Activated CD8-positive, alpha-beta T cell treated with anti-CD3 and anti-CD28 coated beads for 36 hours (primary cell): ENCODE measurements around the gene RFX2. TPM values are rescaled to one million over a fixed set of nuclear protein-coding genes. Genes with fewer than 3 reads are reported as not detected.

Experiments
- ATAC-seq: fragments of 200-7000 bp; cut with Tn5 transposase; one replicate; pipeline ENCODE4 v1.10.0; 2021; ENCODE audit warnings: mild to moderate bottlenecking, moderate library complexity
- CTCF ChIA-PET: fragments of 350-600 bp; sonication (Branson Sonifier 250); formaldehyde crosslinking; loops from one replicate; lab custom pipeline; 2021; ENCODE audit warnings: antibody characterized with exemption; lab: Charles Lee
- POLR2A ChIA-PET: fragments of 350-600 bp; sonication (Branson Sonifier 250); formaldehyde crosslinking; loops from one replicate; lab custom pipeline; 2021; ENCODE audit warnings: antibody characterized with exemption; lab: Charles Lee
- DNase-seq: peaks from one replicate; pipeline ENCODE4 v3.0.0-alpha.2; 2020
- H3K27ac Mint-ChIP-seq: one replicate; pipeline ENCODE4 v1.8.0; 2021; ENCODE audit warnings: mild to moderate bottlenecking, mixed read lengths
- H3K27me3 Mint-ChIP-seq: one replicate; pipeline ENCODE4 v1.8.0; 2021; ENCODE audit warnings: mixed read lengths
- H3K36me3 Mint-ChIP-seq: one replicate; pipeline ENCODE4 v1.8.0; 2021; ENCODE audit warnings: low read depth, mixed read lengths
- H3K4me1 Mint-ChIP-seq: one replicate; pipeline ENCODE4 v1.8.0; 2021; ENCODE audit warnings: low read depth, mixed read lengths
- H3K4me3 Mint-ChIP-seq: one replicate; pipeline ENCODE4 v1.8.0; 2021; ENCODE audit warnings: mild to moderate bottlenecking, moderate library complexity, mixed read lengths
- H3K9me3 Mint-ChIP-seq: one replicate; pipeline ENCODE4 v1.8.0; 2021; ENCODE audit warnings: mixed read lengths
- CTCF ChIP-seq: fragments of 200-600 bp; IDR thresholded peaks from one replicate; pipeline ENCODE4 v1.8.0; 2022; ENCODE audit warnings: antibody characterized with exemption, mild to moderate bottlenecking
- intact Hi-C: fragments of 100-400 bp; cut with micrococcal nuclease; formaldehyde crosslinking; loops from one replicate; pipeline ENCODE4 v1.10.0; 2022
- total RNA-seq, 2 experiments: library from RNA; stranded (reverse); gene quantifications; one replicate each; pipeline ENCODE4 v1.2.3, GENCODE V29; 2021

RFX2 gene
- total RNA-seq, 2 experiments from 2014 or later: 8.9 to 10.5 TPM

GRCh38 chr19:5948752-5949564, 161.3 kb downstream of the RFX2 start:
- intact Hi-C loops: no loop called here
- DNase-seq (peak; percentile 51), ATAC-seq (peak; percentile 42)
- no peaks in the 10 kb centered on the region for H3K9me3 Mint-ChIP-seq
- no peaks in the 10 kb centered on the region for H3K27me3 Mint-ChIP-seq
- CTCF ChIA-PET: interaction anchor here (1.5 to 10.7 kb wide), 7 partner anchors 13 to 145 kb away, joined by 3 to 108 read pairs (median 11); partner anchors contain the start of gene RANBP3
- H3K27ac Mint-ChIP-seq: peak overlapping the region; percentile 96
- H3K4me3 Mint-ChIP-seq: peak overlapping the region; percentile 31
- POLR2A ChIA-PET: interaction anchor here (0.6 to 2.9 kb wide), 7 partner anchors 11 to 55 kb away, joined by 3 to 9 read pairs (median 5); no protein-coding TSS in a partner anchor
- peaks cover 91% of the 10 kb centered on the region for H3K4me1 Mint-ChIP-seq
- peaks cover 55% of the 10 kb centered on the region for H3K36me3 Mint-ChIP-seq
- TF ChIP-seq CTCF: no peak

- ChIA-PET POLR2A (interaction anchor here (1.0 to 2.9 kb wide), 3 partner anchors 10 to 44 kb away, joined by 3 to 9 read pairs (median 8); partner anchors contain the start of gene NDUFA11), CTCF (interaction anchor here (1.1 to 3.2 kb wide), 3 partner anchors 20 to 75 kb away, joined by 3 to 16 read pairs (median 13); no protein-coding TSS in a partner anchor)
- Mint-ChIP-seq H3K9me3 (no peaks in the 10 kb centered on the region), H3K27ac (peak overlapping the region; percentile 75), H3K4me1 (peaks cover 87% of the 10 kb centered on the region), H3K27me3 (no peaks in the 10 kb centered on the region), H3K4me3 (no peak overlapping the region), H3K36me3 (peaks cover 40% of the 10 kb centered on the region)
- no peak for DNase-seq
- TF ChIP-seq CTCF: no peak
- ATAC-seq: no peak
- intact Hi-C loops: no loop called here
Measured at GRCh38 chr19:5947435-5947834, 162.9 kb downstream of the RFX2 start.

- ATAC-seq (peak; percentile 30), DNase-seq (no peak)
- intact Hi-C loops: no loop called here
- peaks cover 16% of the 10 kb centered on the region for H3K36me3 Mint-ChIP-seq
- H3K9me3 Mint-ChIP-seq: no peaks in the 10 kb centered on the region
- H3K27ac Mint-ChIP-seq: no peak overlapping the region
- H3K27me3 Mint-ChIP-seq: no peaks in the 10 kb centered on the region
- ChIA-PET CTCF (interaction anchor here (0.9 to 2.3 kb wide), 3 partner anchors 25 to 139 kb away, joined by 3 to 9 read pairs (median 9); no protein-coding TSS in a partner anchor), POLR2A (no interaction called here)
- TF ChIP-seq CTCF: no peak
- no peak overlapping the region for H3K4me3 Mint-ChIP-seq
- peaks cover 50% of the 10 kb centered on the region for H3K4me1 Mint-ChIP-seq
Measured at GRCh38 chr19:5943623-5944022, 166.7 kb downstream of the RFX2 start.

Other genes with a start within 250 kb of the RFX2 start
- gene FUT5, start 240.0 kb downstream of the RFX2 start, total RNA-seq: not detected
- gene NDUFA11, start 206.7 kb downstream of the RFX2 start, total RNA-seq: 100 to 1,000 TPM; 233 to 237 TPM
- 1 to 10 TPM; 1.2 to 2.5 TPM for gene VMAC, start 205.6 kb downstream of the RFX2 start, total RNA-seq
- 1 to 10 TPM; 2.1 to 2.8 TPM for gene CAPS, start 196.2 kb downstream of the RFX2 start, total RNA-seq
- 10 to 100 TPM; 74.3 to 87.5 TPM for gene RANBP3, start 132.4 kb downstream of the RFX2 start, total RNA-seq
- gene ACSBG2, start 25.2 kb upstream of the RFX2 start, total RNA-seq: not detected
- gene MLLT1, start 169.5 kb upstream of the RFX2 start, total RNA-seq: 10 to 100 TPM; 41.4 to 44.6 TPM
- gene ACER1, start 223.1 kb upstream of the RFX2 start, total RNA-seq: not detected